ENCODE results near the gene ZNF526. TPM values are rescaled to one million over a fixed set of nuclear protein-coding genes. Genes with fewer than 3 reads are reported as not detected.

Gene ZNF526
- total and polyA plus RNA-seq, 9 of the 15 experiments (the other 6 are each of a cell fraction or from before 2014, with no cell fraction given) = 1.3 to 17.9 (median 6.2) TPM

GRCh38 chr19:42252365-42253244, 32.5 kb downstream of the ZNF526 start (continued):
- TF ChIP-seq NRF1 (conservative IDR thresholded peaks at IDR 0.05 in 1 of 2, IDR thresholded peaks at IDR 0.05 in 1 of 2) (peak in 1 of 2 experiments; percentile 17; a peak in 1 of 4 replicates), HES1 (IDR thresholded peaks at IDR 0.05; ENCODE audit: low read depth) (no peak), TEAD4 (IDR thresholded peaks at IDR 0.05; ENCODE audit: low read length) (no peak), TEAD4 (CRISPR knock-in tag; IDR thresholded peaks at IDR 0.05; ENCODE audit: borderline replicate concordance) (no peak), PTRF (tag; IDR thresholded peaks at IDR 0.05) (no peak), POLR2AphosphoS2 (IDR thresholded peaks at IDR 0.05; ENCODE audit: low read length) (no peak), HINFP (tag; conservative IDR thresholded peaks at IDR 0.05; ENCODE audit: low read depth) (no peak), KDM2B (CRISPR knock-in tag; IDR thresholded peaks at IDR 0.05) (no peak), DIDO1 (tag; IDR thresholded peaks at IDR 0.05; ENCODE audit: low read depth) (no peak), ZNF639 (CRISPR knock-in tag; conservative IDR thresholded peaks at IDR 0.05 in 1 of 2, IDR thresholded peaks at IDR 0.05 in 1 of 2) (peak in 1 of 2 experiments; percentile 38; a peak in 1 of 4 replicates), PPARD (CRISPR knock-in tag; IDR thresholded peaks at IDR 0.05) (no peak), DACH1 (IDR thresholded peaks at IDR 0.05; ENCODE audit: partially characterized antibody) (no peak), STAT6 (CRISPR knock-in tag; IDR thresholded peaks at IDR 0.05) (no peak), HCFC1 (IDR thresholded peaks at IDR 0.05; ENCODE audit: low read depth, low read length) (no peak), ZNF644 (tag; IDR thresholded peaks at IDR 0.05; ENCODE audit: low read depth) (no peak), KLF10 (CRISPR knock-in tag; IDR thresholded peaks at IDR 0.05) (no peak), ZNF584 (CRISPR knock-in tag; IDR thresholded peaks at IDR 0.05; ENCODE audit: low read depth) (no peak), MEF2A (IDR thresholded peaks at IDR 0.05; ENCODE audit: control insufficient read depth, low read depth, low read length) (peak; percentile 94), ZNF395 (CRISPR knock-in tag; IDR thresholded peaks at IDR 0.05) (no peak; the same call in 1 of the 2 replicates)

All from K562 (cell line).